ENCODE data around the gene DDI2. TPM values are rescaled to one million over a fixed set of nuclear protein-coding genes. Genes with fewer than 3 reads are reported as not detected.

DDI2 gene
- 10 to 100 TPM; 23.8 to 27.4 TPM for total RNA-seq
- long read RNA-seq, donor 1, partial matches to known transcripts, result 0 of 4 reads
- long read RNA-seq, donor 1, other reads (novel, unspliced or antisense), result 3 of 4 reads
- long read RNA-seq, donor 2, partial matches to known transcripts, result 0 of 4 reads
- long read RNA-seq, donor 2, other reads (novel, unspliced or antisense), result 3 of 4 reads

DNA sequence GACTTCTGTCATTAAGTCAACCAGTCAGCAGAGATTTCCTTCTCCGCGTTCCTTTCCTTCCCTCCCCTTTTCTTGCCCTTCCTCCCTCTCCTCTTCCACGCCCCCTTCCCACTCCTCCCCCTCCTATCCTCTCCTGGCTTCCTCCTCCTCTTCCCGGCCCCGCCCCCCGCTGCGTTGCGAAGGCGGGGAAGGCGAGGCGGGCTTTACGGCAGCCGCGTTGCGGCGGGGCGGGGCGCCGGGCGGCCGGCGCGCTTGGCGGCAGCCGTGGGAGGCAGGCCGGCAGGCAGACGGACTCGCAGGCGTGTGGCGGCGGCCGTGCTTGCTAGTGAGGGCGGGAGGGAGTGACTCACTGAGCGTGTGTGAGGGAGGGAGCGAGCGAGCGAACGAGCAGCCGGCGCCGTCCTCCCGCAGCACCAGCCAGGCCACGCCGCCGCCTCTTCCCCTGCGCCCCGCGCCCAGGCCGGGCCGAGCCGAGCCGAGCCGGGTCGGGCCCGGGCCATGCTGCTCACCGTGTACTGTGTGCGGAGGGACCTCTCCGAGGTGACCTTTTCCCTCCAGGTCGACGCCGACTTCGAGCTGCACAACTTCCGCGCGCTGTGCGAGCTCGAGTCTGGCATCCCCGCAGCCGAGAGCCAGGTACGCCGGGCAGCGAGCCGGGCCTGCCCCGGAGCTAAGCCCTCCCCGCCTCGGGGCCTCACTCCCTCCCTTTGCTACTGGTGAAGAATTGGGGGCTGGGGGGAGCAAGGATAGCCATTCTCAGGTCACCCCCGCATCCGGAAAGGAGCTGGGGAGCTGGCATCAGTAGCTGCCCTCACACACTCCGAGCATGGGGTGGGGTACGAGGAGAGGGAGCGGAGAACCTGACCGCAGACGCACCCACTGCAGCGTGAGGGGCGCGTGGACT, at the start of gene DDI2:
TSS of gene DDI2 (plus strand) at position 286 of the 904 bp plus-strand sequence. CDS start at position 499, 213 bp downstream.
- DNase-seq (ENCODE audit: low spot score), result peak; percentile 99
- intact Hi-C loops (cut with DNase I), result no loop called here

- intact Hi-C loops (cut with DNase I), result no loop called here
- no peak for DNase-seq (ENCODE audit: low spot score)
Observed at GRCh38 chr1:15568387-15569073, 48.7 kb upstream of the DDI2 start.

DNA sequence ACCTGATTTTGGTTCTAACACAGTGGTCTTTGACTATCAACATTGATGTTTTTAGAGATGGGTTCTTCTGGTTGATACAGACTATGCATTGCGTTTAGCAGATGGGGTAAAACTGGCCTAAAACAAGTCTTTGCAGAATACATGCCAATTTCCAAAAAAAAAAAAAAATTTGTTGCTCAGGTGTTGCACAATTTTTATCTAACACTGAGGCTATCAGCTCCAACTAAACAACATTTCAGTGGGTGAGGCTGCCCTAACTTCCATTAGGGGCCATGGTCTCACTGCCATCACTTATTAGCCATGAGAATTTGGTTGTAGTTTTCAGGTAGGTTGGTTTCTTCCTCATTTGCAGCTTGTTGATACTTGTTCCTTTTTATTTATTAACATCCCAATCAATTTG, 46.4 kb upstream of the DDI2 start:
- intact Hi-C loops (cut with DNase I), result no loop called here
- DNase-seq (ENCODE audit: low spot score), result no peak

- intact Hi-C loops (cut with DNase I), result no loop called here
- no peak for DNase-seq (ENCODE audit: low spot score)
Observed at GRCh38 chr1:15571266-15571665, 46.0 kb upstream of the DDI2 start.

GRCh38 chr1:15573477-15573876, 43.8 kb upstream of the DDI2 start:
- DNase-seq (ENCODE audit: low spot score), result no peak
- intact Hi-C loops (cut with DNase I), result no loop called here

DNA sequence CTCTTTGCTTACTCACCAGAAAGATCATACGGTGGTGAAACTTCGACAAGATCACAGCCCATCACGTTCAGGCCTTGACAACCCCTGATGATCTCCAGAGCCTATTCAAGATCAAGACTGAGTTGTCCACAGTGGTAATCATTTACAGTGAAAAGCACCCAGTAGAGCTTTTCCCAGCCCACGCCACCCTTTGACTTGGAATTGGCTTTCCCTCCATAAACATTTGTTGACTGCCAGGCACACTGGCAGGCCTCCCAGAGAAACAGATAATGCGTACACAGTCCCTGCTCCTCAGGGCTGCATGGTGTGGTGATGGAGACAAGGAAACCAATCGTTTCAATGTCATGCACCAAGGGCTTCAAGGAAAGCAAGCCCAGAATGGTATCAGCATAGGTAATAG, 42.5 kb upstream of the DDI2 start:
- intact Hi-C loops (cut with DNase I), result no loop called here
- DNase-seq (ENCODE audit: low spot score), result no peak

GRCh38 chr1:15575549-15576150, 41.6 kb upstream of the DDI2 start:
- DNase-seq (ENCODE audit: low spot score), result no peak
- intact Hi-C loops (cut with DNase I), result no loop called here

DNA sequence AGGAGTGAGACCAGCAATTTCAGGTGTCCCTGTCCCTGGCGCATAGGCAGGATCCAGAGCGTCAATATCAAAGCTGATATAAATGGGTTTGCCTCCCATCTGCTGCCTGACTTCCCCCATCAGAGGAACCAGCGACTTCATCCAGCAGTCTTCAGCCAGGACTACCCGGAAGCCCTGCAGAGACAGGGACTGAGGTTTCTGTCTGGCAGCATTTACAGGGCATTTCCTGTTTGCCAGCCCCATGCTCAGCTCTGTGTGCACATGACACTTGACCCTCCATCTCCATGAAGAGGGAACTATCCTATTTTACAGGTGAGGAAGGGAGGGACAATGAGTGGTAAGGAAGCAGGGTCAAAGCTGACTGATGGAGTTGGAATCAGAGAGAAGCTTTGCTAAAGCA, 39.6 kb upstream of the DDI2 start:
- DNase-seq (ENCODE audit: low spot score), result peak; percentile 50
- intact Hi-C loops (cut with DNase I), result no loop called here

DNA sequence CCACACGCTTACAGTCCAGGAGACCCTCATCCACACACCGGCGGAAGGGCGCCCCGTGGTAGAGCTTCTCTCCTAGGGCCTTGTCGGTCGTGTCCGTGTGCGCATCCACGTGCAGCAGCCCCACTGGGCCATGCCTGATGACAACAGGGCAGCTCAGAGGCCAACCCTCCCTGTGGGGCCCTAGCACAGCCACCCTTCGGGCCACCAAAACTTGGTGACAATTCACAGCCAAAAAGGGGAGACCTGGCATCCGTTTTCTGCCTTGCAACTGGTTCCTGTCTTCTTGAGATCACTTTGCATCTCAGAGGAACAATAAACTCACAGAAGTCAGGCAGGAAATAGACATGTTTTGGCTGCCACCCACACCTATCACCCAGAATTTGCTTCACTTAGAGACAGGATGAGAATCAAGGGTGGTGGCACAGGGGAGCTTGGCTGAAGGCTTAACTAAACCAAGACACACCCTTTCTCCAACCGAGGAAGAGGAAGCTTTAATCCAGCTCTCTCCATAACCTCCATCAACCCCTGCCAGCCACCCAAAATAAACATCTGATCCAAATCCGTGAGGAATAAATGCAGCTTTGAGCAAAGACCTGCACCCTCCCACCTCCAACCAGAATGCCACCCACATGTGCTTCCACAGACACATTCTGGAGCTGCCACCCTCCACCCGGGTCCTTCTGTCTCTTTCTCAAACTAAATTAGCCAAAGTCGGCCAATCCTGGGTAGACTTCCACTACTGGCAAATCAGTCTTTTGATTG, 38.2 kb upstream of the DDI2 start:
- intact Hi-C loops (cut with DNase I), result no loop called here
- peak; percentile 58 for DNase-seq (ENCODE audit: low spot score)

DNA sequence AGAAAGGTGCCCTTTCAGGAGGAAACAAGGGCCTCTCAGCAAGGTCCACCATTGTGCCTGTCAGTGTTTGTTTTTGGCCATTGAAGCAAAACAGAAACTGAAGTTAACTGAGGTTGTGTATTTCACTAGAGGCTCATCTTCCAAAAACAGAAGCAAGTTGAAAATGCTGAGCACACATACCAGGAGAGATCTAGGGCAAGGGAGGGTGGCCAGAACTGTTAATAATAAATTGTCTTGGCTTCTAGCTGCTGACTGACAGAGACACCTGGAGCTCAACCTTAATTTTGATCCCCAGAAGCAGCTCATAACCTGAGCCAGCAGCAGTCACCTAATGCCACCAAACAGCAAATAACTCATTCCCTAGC, 37.6 kb upstream of the DDI2 start:
- intact Hi-C loops (cut with DNase I), result no loop called here
- DNase-seq (ENCODE audit: low spot score), result no peak

- intact Hi-C loops (cut with DNase I), result no loop called here
Observed at GRCh38 chr1:15583016-15583706, 34.1 kb upstream of the DDI2 start.

DNA sequence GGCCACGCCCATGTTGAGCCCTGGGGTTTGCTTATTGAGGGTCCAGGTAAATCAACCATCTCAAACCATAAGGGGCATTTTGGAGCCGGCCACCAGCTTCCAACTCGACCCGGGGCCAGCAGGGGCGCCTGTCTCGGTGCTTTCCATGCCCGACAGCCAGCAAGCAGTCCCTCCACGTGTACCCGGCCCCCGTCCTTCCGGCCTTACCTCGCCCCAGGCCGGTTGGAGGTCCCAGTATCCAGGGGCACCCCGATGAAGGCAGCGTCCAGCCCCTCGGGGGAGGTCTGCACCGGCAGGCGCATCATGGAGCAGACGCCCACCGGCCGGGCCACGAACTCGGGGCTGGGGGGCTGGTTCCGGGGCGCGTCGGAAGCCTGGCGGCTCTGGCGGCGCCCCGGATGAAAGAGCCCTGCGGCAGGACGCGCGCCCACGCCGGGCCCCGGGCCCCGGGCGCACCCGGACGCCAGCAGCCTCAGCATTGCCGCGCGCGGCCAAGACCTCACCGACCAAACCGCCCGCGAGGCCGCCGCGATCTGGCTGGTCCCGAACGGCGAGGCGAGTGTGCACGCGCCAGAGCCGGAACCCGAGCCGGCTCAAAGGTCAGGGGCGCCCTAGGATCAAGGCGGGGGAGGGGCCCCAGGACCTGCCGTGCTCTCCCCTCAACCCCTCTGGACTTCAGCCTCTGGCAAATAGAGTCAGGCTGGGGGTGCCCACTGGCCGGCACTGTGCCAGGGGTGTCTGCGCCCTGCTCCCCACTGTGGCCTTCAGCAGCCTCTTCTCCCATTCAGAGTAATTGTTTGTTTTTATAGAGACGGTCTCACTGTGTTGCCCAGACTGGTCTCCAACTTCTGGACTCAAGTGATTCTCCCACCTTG, 32.5 kb upstream of the DDI2 start, which contains the start of gene AGMAT:
TSS of gene AGMAT (minus strand) at position 563 of the 875 bp plus-strand sequence. CDS start at position 479, 84 bp downstream.
- intact Hi-C loops (cut with DNase I), result no loop called here
- no peak for DNase-seq (ENCODE audit: low spot score)

More at GRCh38 chr1:15583016-15583706, 34.1 kb upstream of the DDI2 start:
- no peak for DNase-seq (ENCODE audit: low spot score)

DNA sequence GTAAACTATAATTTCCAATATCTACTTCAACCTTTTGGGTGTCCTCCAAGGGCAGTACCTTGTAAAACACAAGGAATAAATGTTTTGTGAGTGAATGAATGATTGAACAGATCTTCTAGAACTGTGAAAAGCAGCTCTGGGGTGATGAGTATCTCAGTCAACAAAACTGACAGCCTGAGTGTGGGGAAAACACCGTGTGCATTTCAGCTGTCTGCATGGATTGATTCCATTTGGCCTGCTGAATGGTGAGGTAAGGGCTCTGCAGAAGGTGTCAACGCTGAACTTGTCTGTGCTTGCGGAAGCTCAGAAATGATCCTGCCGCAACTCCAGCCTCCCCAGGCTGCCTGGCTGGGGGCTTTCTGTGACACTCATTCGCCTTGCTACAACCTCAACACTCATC, 25.0 kb upstream of the DDI2 start:
- DNase-seq (ENCODE audit: low spot score), result no peak
- intact Hi-C loops (cut with DNase I), result loop anchor here (10.0 kb wide), 2 partner anchors 113 to 143 kb away; partner anchors contain the start of gene SLC25A34 (in 1 of the 2)

DNA sequence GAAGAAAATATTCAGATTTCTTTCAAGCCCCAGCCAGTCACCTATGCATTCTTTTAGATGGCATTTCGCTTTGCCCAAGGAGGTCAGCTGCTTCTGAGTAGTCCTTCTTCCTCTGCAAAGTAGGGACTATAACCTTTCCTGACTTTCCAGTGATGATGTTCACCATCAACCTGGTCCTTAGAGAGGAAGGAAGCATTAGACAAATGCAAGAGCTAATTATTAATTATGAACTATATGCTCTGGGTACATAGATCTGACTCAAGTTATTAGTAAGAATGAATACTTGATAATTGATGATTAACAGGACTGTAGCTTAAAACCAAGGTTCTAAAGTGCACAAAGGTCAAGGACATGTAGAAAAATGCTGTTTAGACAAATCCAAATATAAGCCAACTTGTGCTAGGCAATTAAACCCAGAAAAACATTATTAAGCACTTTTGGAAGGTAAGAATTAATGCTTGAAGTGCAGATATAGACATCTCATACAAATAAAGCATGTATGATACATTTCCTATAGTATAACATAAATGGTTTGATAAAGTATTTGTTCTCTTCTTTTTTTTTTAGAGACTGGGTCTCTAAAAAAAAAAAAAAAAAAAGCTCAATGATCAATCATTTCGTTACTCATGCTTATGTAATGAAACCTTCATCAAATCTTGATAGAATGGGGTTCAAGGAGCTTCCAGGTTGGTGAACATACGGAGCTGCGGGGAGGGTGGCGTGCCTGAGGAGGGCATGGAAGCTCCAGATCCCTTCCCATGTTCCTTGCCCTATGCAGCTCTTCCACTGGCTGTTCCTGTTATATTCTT, 21.2 kb upstream of the DDI2 start:
- intact Hi-C loops (cut with DNase I), result loop anchor here (10.0 kb wide), 2 partner anchors 109 to 139 kb away; partner anchors contain the start of gene SLC25A34 (in 1 of the 2)

GRCh38 chr1:15598436-15598835, 18.8 kb upstream of the DDI2 start:
- no peak for DNase-seq (ENCODE audit: low spot score)
- intact Hi-C loops (cut with DNase I), result loop anchor here (10.0 kb wide), 2 partner anchors 106 to 136 kb away; partner anchors contain the start of gene SLC25A34 (in 1 of the 2)

More for the DNA sequence above, 21.2 kb upstream of the DDI2 start:
- DNase-seq (ENCODE audit: low spot score), result peak; percentile 26
